HepG2 (cell line): ENCODE data around the gene SRD5A2. TPM values are rescaled to one million over a fixed set of nuclear protein-coding genes. Genes with fewer than 3 reads are reported as not detected.

Experiments
- BORCS8-MEF2B ChIP-seq: sonication (generic); formaldehyde crosslinking; IDR thresholded peaks from 2 replicates; pipeline ENCODE4 v1.8.0; 2022; ENCODE audit warnings: mild to moderate bottlenecking, missing genetic modification reagents
- EP300 ChIP-seq, 3 experiments: sonication (generic) in 1 of 3; formaldehyde crosslinking in 1 of 3; IDR thresholded peaks; 2 replicates each; pipeline versions ENCODE4 v1.5.1 to v1.6.1; 2011 to 2020; ENCODE audit warnings: low read depth in 2 of 3, low read length in 2 of 3, borderline replicate concordance in 1 of 3, improper control_type of control experiment in 1 of 3, mild to moderate bottlenecking in 1 of 3, missing genetic modification reagents in 1 of 3, moderate library complexity in 1 of 3
- FOXA3 ChIP-seq: IDR thresholded peaks from 2 replicates; pipeline ENCODE4 v1.6.1; 2016; ENCODE audit warnings: missing genetic modification reagents, missing compliant biosample characterization
- GFI1 ChIP-seq: sonication (generic); formaldehyde crosslinking; IDR thresholded peaks from 2 replicates; pipeline ENCODE4 v1.5.0; 2020; ENCODE audit warnings: missing genetic modification reagents, mild to moderate bottlenecking, borderline replicate concordance
- GTF3A ChIP-seq: sonication (generic); formaldehyde crosslinking; conservative IDR thresholded peaks from 2 replicates; pipeline ENCODE4 v1.4.0; 2020; ENCODE audit warnings: mild to moderate bottlenecking, missing genetic modification reagents
- JUN ChIP-seq: sonication (generic); formaldehyde crosslinking; IDR thresholded peaks from 2 replicates; pipeline ENCODE4 v1.4.0; 2020; ENCODE audit warnings: mild to moderate bottlenecking, missing genetic modification reagents
- KAT7 ChIP-seq: IDR thresholded peaks from 2 replicates; pipeline ENCODE4 v1.6.1; 2018; ENCODE audit warnings: borderline replicate concordance, missing compliant biosample characterization
- MAFF ChIP-seq: IDR thresholded peaks from 2 replicates; pipeline ENCODE4 v1.6.1; 2011; ENCODE audit warnings: low read depth, low read length, improper control_type of control experiment
- NONO ChIP-seq, 2 experiments: fragments of 450-650 bp in 1 of 2; sonication (generic) in 1 of 2; formaldehyde crosslinking in 1 of 2; IDR thresholded peaks in 1 of 2; conservative IDR thresholded peaks in 1 of 2; 2 replicates each; pipeline versions ENCODE4 v1.6.1 to v1.8.0; 2017 to 2022; ENCODE audit warnings: mild to moderate bottlenecking in 1 of 2, missing genetic modification reagents in 1 of 2, moderate library complexity in 1 of 2
- SOX13 ChIP-seq, 3 experiments: fragments of 450-650 bp in 1 of 3; sonication (generic) in 1 of 3; formaldehyde crosslinking in 1 of 3; IDR thresholded peaks in 2 of 3; conservative IDR thresholded peaks in 1 of 3; 2 replicates each; pipeline versions ENCODE4 v1.5.0 to v1.6.1; 2016 to 2020; ENCODE audit warnings: antibody characterized with exemption in 1 of 3, mild to moderate bottlenecking in 1 of 3, missing compliant biosample characterization in 1 of 3, missing genetic modification reagents in 1 of 3, moderate library complexity in 1 of 3
- TCF7L2 ChIP-seq: IDR thresholded peaks from 2 replicates; pipeline ENCODE4 v1.6.1; 2011; ENCODE audit warnings: mild to moderate bottlenecking, low read depth, low read length, moderate library complexity
- YEATS2 ChIP-seq: sonication (generic); formaldehyde crosslinking; IDR thresholded peaks from 2 replicates; pipeline ENCODE4 v1.4.0; 2020; ENCODE audit warnings: missing genetic modification reagents, borderline replicate concordance
- ZMYM2 ChIP-seq: sonication (generic); formaldehyde crosslinking; IDR thresholded peaks from 2 replicates; pipeline ENCODE4 v1.8.0; 2022; ENCODE audit warnings: mild to moderate bottlenecking, missing genetic modification reagents
- ZNF296 ChIP-seq: sonication (generic); formaldehyde crosslinking; conservative IDR thresholded peaks from 2 replicates; pipeline ENCODE4 v1.5.0; 2020; ENCODE audit warnings: mild to moderate bottlenecking, missing genetic modification reagents
- ZNF335 ChIP-seq: sonication (generic); formaldehyde crosslinking; IDR thresholded peaks from 2 replicates; pipeline ENCODE4 v1.4.0; 2020; ENCODE audit warnings: missing genetic modification reagents
- ZNF441 ChIP-seq: sonication (generic); formaldehyde crosslinking; IDR thresholded peaks from 2 replicates; pipeline ENCODE4 v1.7.0; 2021; ENCODE audit warnings: missing genetic modification reagents, borderline replicate concordance
- ZNF570 ChIP-seq: sonication (generic); formaldehyde crosslinking; IDR thresholded peaks from 2 replicates; pipeline ENCODE4 v1.4.0; 2020; ENCODE audit warnings: mild to moderate bottlenecking, missing genetic modification reagents, borderline replicate concordance
- polyA plus RNA-seq, 8 experiments: library from polyadenylated mRNA; depleted of rRNA in 3 of 8; stranded (reverse) in 7 of 8; unstranded in 1 of 8; fragments of >200 nt; fragmentation: Illumina TruSeq in 4 of 8; extraction: Trizol in 4 of 8; gene quantifications; 2 replicates each; pipeline versions ENCODE4 v1.2.1 to v1.2.3, GENCODE V29; 2011 to 2016; ENCODE audit warnings: low read depth in 4 of 8, missing spikeins in 1 of 8, mixed read lengths in 1 of 8; ENCODE audit not compliant: insufficient read depth in 1 of 8
- total RNA-seq, 5 experiments: library from RNA; depleted of rRNA; stranded (reverse); fragments of >200 nt; fragmentation: Illumina TruSeq; extraction: Trizol; gene quantifications; 2 replicates each; pipeline ENCODE4 v1.2.3, GENCODE V29; 2016; ENCODE audit warnings: low read depth in 1 of 5
- TF ChIP-seq, protein P1 (sequence below): sonication (generic); formaldehyde crosslinking; IDR thresholded peaks from 2 replicates; pipeline ENCODE4 v1.5.0; 2020; ENCODE audit warnings: missing genetic modification reagents
- TF ChIP-seq, protein P2 (sequence below): sonication (generic); formaldehyde crosslinking; IDR thresholded peaks from 2 replicates; pipeline ENCODE4 v1.5.0; 2020; ENCODE audit warnings: missing genetic modification reagents
- TF ChIP-seq, protein P3 (sequence below): sonication (generic); formaldehyde crosslinking; IDR thresholded peaks from 2 replicates; pipeline ENCODE4 v1.4.0; 2020; ENCODE audit warnings: missing genetic modification reagents, low read depth, mild to moderate bottlenecking, borderline replicate concordance

Gene SRD5A2
- total and polyA plus RNA-seq, 2 of the 13 experiments (the other 11 are each of a cell fraction or from before 2014, with no cell fraction given): 0.01 TPM; not detected in 1

DNA sequence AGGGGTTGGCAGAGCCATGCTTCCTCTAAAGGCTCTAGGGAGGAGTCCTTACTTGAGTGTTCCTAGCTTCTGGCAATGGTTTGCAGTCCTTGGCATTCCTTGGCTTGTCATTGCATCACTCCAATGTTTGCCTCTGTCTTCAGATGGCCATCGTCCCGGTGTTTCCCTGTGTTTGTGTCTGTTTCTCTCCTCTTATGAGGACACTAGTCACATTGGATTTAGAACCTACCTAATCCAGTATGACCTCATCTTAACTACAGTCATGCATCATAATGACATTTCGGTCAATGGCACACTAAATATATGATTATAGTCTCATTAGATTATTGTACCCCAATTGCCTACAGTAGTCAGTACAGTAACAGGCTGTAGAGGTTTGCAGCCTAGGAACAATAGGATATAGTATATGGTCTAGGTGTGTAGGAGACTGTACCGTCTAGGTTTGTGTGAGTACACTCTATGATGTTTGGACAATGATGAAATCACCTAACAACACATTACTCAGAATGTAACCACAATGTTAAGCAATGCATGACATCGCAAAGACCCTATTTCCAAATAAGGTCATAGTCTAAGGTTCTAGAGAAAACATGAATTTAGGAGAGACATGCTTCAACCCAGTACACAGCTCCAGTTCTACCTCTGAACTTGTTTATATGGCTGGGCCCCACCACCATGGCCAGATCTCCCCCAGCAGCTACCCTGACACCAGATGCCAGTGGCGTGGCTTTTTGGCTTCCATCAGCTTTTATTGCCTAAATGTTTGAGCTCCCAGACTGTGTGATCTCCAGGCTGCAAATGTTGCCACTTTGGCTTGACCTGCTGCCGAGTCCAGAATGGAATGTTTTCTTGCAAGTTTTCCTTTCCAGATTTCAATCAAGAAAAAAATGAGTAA is 22.1 kb downstream of the SRD5A2 start (continued):
- TF ChIP-seq ZNF570 (no peak), TCF7L2 (no peak), KAT7 (CRISPR knock-in tag) (no peak), EP300 (IDR thresholded peaks at IDR 0.05; ENCODE audit: low read depth in 2 of 2, low read length in 2 of 2) (peak in 1 of 2 experiments; percentile 63; a peak in 1 of 4 replicates), EP300 (CRISPR knock-in tag; IDR thresholded peaks at IDR 0.05; ENCODE audit: borderline replicate concordance) (peak; percentile 68), ZNF441 (CRISPR knock-in tag) (no peak), JUN (CRISPR knock-in tag) (0 out of 2 replicates have a peak, but pooled peaks have one; percentile 54), NONO (IDR thresholded peaks at IDR 0.05) (no peak), NONO (CRISPR knock-in tag; conservative IDR thresholded peaks at IDR 0.05) (no peak), SOX13 (IDR thresholded peaks at IDR 0.05) (0 out of 2 replicates have a peak, but pooled peaks have one; percentile 43), SOX13 (CRISPR knock-in tag; conservative IDR thresholded peaks at IDR 0.05 in 1 of 2, IDR thresholded peaks at IDR 0.05 in 1 of 2) (peak in 1 of 2 experiments; percentile 36; a peak in 1 of 4 replicates), MAFF (no peak), ZNF296 (CRISPR knock-in tag) (no peak), ZMYM2 (CRISPR knock-in tag) (no peak), YEATS2 (CRISPR knock-in tag) (peak; percentile 34; the same call in 1 of the 2 replicates), BORCS8-MEF2B (CRISPR knock-in tag) (no peak), GFI1 (no peak), FOXA3 (CRISPR knock-in tag) (peak; percentile 54; the same call in 1 of the 2 replicates), ZNF335 (CRISPR knock-in tag) (no peak), GTF3A (CRISPR knock-in tag) (no peak)
- TF ChIP-seq, protein P1, sequence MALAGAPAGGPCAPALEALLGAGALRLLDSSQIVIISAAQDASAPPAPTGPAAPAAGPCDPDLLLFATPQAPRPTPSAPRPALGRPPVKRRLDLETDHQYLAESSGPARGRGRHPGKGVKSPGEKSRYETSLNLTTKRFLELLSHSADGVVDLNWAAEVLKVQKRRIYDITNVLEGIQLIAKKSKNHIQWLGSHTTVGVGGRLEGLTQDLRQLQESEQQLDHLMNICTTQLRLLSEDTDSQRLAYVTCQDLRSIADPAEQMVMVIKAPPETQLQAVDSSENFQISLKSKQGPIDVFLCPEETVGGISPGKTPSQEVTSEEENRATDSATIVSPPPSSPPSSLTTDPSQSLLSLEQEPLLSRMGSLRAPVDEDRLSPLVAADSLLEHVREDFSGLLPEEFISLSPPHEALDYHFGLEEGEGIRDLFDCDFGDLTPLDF (CRISPR knock-in tag): no peak
- TF ChIP-seq, protein P2, sequence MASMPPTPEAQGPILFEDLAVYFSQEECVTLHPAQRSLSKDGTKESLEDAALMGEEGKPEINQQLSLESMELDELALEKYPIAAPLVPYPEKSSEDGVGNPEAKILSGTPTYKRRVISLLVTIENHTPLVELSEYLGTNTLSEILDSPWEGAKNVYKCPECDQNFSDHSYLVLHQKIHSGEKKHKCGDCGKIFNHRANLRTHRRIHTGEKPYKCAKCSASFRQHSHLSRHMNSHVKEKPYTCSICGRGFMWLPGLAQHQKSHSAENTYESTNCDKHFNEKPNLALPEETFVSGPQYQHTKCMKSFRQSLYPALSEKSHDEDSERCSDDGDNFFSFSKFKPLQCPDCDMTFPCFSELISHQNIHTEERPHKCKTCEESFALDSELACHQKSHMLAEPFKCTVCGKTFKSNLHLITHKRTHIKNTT (CRISPR knock-in tag): no peak
- TF ChIP-seq, protein P3, sequence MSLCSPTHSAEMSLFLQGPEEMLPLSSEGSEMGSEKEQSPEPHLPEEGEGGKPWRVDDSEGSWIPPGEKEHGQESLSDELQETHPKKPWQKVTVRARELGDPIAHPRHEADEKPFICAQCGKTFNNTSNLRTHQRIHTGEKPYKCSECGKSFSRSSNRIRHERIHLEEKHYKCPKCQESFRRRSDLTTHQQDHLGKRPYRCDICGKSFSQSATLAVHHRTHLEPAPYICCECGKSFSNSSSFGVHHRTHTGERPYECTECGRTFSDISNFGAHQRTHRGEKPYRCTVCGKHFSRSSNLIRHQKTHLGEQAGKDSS (CRISPR knock-in tag): no peak
